ENCODE results near the gene NRROS. TPM values are rescaled to one million over a fixed set of nuclear protein-coding genes. Genes with fewer than 3 reads are reported as not detected.

NRROS gene
- total and polyA plus RNA-seq, 2 of the 4 experiments (the other 2 are of a cell fraction) = 0.10 TPM; not detected in 1

- TF ChIP-seq SMC3 (IDR thresholded peaks at IDR 0.05; ENCODE audit: low read depth, low read length) = no peak
Measured at GRCh38 chr3:196609805-196610515, 29.5 kb upstream of the NRROS start (continued).

DNA sequence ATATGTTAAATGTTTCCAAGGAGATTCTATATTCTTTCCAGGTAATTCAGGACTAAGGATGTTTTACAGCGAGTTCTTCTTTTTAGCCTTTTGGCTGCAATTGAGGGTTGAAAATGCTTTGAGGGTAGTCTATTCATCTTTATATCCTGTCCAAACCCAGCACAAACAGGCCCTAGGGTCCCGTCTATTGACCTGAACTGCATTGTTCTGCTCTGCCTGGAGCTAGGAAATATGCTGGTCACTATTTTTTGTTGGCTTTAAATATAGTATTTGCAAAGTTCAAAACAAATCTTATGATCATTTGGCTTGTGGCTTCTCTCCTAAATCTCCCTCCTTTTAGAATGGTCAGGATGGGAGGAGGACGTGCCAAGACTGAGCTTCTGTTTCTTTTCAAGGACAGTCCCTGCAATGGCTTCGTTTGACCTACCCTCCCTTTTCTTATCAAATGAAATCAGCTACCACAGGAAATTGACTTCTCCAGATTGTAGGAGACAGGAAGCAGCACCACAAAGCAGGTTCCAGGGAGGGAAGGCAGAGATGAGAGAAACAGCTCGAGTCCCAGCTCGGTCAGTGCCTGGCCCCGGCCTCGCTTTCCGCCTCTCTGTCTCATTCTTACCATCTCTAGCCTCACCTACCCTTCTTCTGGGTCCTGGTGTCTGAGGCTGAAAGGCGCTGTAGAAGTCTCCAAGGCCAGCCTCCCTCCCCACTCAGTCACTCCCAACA is 27.6 kb upstream of the NRROS start:
- no peak overlapping the region for H2BK5ac ChIP-seq (ENCODE audit: low read depth, low read length, poor library complexity, severe bottlenecking)
- no peak overlapping the region for H3K4ac ChIP-seq (ENCODE audit: low read depth, low read length)
- H3K9ac ChIP-seq (ENCODE audit: low read depth, low read length) = no peak overlapping the region
- dilution Hi-C loops (cut with HindIII; ENCODE audit: low sequenced_read_pairs, unreplicated experiment) (no loop called here), in situ Hi-C loops (cut with MboI; ENCODE audit: low sequenced_read_pairs) (loop anchor here (25.0 kb wide), 1 partner anchor 350 kb away; the partner anchor contains the start of gene PIGZ), intact Hi-C loops (cut with micrococcal nuclease) (no loop called here)
- no peak overlapping the region for H3K14ac ChIP-seq (replicated peaks; ENCODE audit: low read depth, low read length)
- no peaks in the 10 kb centered on the region for H3K9me3 ChIP-seq (ENCODE audit: control insufficient read depth, insufficient read depth, low read length)
- H3K23ac ChIP-seq (ENCODE audit: low read depth, low read length) = no peak overlapping the region
- H4K5ac ChIP-seq (ENCODE audit: low read depth, low read length) = no peak overlapping the region
- no peak overlapping the region for H2BK15ac ChIP-seq (ENCODE audit: low read depth, low read length)
- no peaks in the 10 kb centered on the region for H4K20me1 ChIP-seq (ENCODE audit: insufficient read depth, low read length)
- no peak overlapping the region for H2BK120ac ChIP-seq (ENCODE audit: low read depth, low read length)
- ATAC-seq (ENCODE audit: low read depth) (no peak), DNase-seq (no peak)
- no peaks in the 10 kb centered on the region for H3K79me1 ChIP-seq (ENCODE audit: low read depth in 1 of 2, low read length in 2 of 2)
- no peak overlapping the region for H3K27ac ChIP-seq (ENCODE audit: insufficient read depth, low read length)
- H2BK20ac ChIP-seq (ENCODE audit: low read depth, low read length) = no peak overlapping the region
- no peaks in the 10 kb centered on the region for H3K27me3 ChIP-seq (ENCODE audit: control insufficient read depth, insufficient read depth, low read length)
- H2AK5ac ChIP-seq (ENCODE audit: low read depth, low read length) = no peak overlapping the region
- POLR2A ChIA-PET (ENCODE audit: unreplicated experiment) = no interaction called here
- CTCF ChIA-PET = no interaction called here
- H3K18ac ChIP-seq (ENCODE audit: low read depth, low read length) = no peak overlapping the region
- no peak overlapping the region for H3K4me3 ChIP-seq (ENCODE audit: insufficient read depth, low read depth, low read length)
- peak overlapping the region; percentile 59 for H2AFZ ChIP-seq (replicated peaks; ENCODE audit: low read length, poor library complexity)
- H3K56ac ChIP-seq (ENCODE audit: extremely low read depth, insufficient read depth, low read length) = no peak overlapping the region
- no peak overlapping the region for H4K8ac ChIP-seq (ENCODE audit: low read depth in 2 of 2, low read length in 2 of 2)
- no peaks in the 10 kb centered on the region for H3K4me1 ChIP-seq (ENCODE audit: control insufficient read depth, insufficient read depth, low read length)
- no peak overlapping the region for H4K91ac ChIP-seq (ENCODE audit: insufficient read depth, low read depth, low read length)
- no peak overlapping the region for H3K4me2 ChIP-seq (ENCODE audit: low read depth, low read length)
- BruUV-seq (replicated peaks) = no TSS peak
- H3K9me1 ChIP-seq (ENCODE audit: insufficient read depth, low read length) = no peaks in the 10 kb centered on the region
- no peak overlapping the region for H2AK9ac ChIP-seq (replicated peaks; ENCODE audit: low read depth, low read length, poor library complexity)
- WGBS, 2 experiments (ENCODE audit: extremely low coverage in 2 of 2, insufficient read length in 1 of 2) = 83% methylated on average over 1 of the region's 10 CpGs; no CpG with 5 or more reads in 1 of the 2 experiments
- no peaks in the 10 kb centered on the region for H3K36me3 ChIP-seq (ENCODE audit: control insufficient read depth, insufficient read depth, low read length)
- TF ChIP-seq MAFK (IDR thresholded peaks at IDR 0.05; ENCODE audit: low read depth, low read length) (no peak), CEBPB (IDR thresholded peaks at IDR 0.05; ENCODE audit: low read depth, low read length) (no peak), RFX5 (IDR thresholded peaks at IDR 0.05; ENCODE audit: low read depth, low read length) (no peak), ELK1 (IDR thresholded peaks at IDR 0.05; ENCODE audit: borderline replicate concordance, low read depth, low read length) (no peak), NFE2L2 (IDR thresholded peaks at IDR 0.05; ENCODE audit: low read depth, low read length) (no peak), FOS (IDR thresholded peaks at IDR 0.05; ENCODE audit: low read depth, low read length) (no peak), POLR2A (IDR thresholded peaks at IDR 0.05; ENCODE audit: low read depth, low read length) (no peak), MAZ (IDR thresholded peaks at IDR 0.05; ENCODE audit: borderline replicate concordance, low read depth, low read length) (no peak), SMC3 (IDR thresholded peaks at IDR 0.05; ENCODE audit: low read depth, low read length) (no peak), RCOR1 (IDR thresholded peaks at IDR 0.05; ENCODE audit: insufficient replicate concordance, low read length) (no peak), RAD21 (IDR thresholded peaks at IDR 0.05; ENCODE audit: low read length) (no peak), BHLHE40 (IDR thresholded peaks at IDR 0.05; ENCODE audit: low read depth, low read length) (no peak), MXI1 (IDR thresholded peaks at IDR 0.05; ENCODE audit: borderline replicate concordance, low read depth, low read length) (no peak), USF2 (IDR thresholded peaks at IDR 0.05; ENCODE audit: low read depth, low read length) (no peak)

Data from IMR-90 (cell line).